ENCODE data around the gene LST1. TPM values are rescaled to one million over a fixed set of nuclear protein-coding genes. Genes with fewer than 3 reads are reported as not detected.

Gene LST1
- total RNA-seq (2022; extraction: Qiagen RNA extraction; ENCODE audit: low read depth), result 0.30 to 0.66 TPM in 2 of 5 replicates, not detected in the others

GRCh38 chr6:31586008-31586407 is at the start of gene LST1:
LST1 (plus strand) TSS chr6:31586277; CDS start chr6:31587300, 1,023 bp downstream.

DNA sequence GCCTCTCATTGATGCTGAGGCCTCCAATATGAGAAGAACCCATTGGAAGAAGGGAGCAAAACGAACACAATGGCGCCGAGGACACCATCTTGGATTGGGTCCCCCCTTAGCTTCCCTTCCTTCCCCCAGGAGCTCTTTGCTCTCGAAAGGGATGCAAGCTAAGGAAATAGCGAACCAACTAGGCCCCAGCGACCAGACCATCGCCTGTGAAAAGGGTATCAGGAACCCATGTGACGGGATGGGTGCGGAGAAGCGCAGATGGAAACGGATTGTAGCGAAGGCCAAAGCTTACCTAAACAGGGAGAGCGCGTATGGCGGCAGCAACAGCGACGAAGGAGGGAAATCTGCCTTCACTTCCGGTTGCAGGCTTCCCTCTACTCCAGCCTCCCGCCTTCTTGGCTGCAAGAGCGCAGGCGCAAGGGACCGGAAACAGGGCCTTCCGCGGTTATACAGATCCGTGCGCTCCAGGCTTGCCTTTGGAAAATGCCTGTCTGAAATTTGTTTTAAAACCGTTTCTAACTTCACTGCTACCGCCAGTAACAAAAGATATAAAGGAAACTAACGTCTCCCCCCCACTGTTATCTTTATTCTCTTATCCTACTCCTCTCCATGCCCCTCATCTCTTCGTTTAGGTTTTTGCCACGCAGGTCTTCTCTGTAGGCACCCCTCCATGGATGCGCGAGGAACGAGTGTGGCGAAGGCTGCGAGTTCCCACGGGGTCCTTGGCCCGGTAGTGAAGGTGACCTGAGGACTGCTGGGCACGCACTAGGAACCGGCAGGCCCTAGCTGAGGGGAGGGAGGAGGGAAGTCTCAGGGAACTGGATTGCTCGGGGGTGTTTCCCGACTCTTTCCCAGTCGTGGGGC is 44.2 kb upstream of the LST1 start, which contains the start of gene DDX39B:
Gene DDX39B (minus strand): TSS at position 346 of the 864 bp plus-strand sequence. CDS start 1,471 bp downstream, outside the sequence.

GRCh38 chr6:31546339-31546957 is 39.6 kb upstream of the LST1 start, which contains the start of gene ATP6V1G2:
ATP6V1G2 (minus strand) TSS chr6:31546608; CDS start chr6:31546559, 49 bp downstream.

GRCh38 chr6:31546958-31547726 is 38.9 kb upstream of the LST1 start, which contains the start of gene NFKBIL1:
NFKBIL1 (plus strand) TSS chr6:31547608; CDS start chr6:31547695, 87 bp downstream.

GRCh38 chr6:31572041-31572911 is 13.8 kb upstream of the LST1 start, which contains the start of gene LTA:
LTA (plus strand) TSS chr6:31572289; CDS start chr6:31572743, 454 bp downstream.

GRCh38 chr6:31575335-31575901 is 10.7 kb upstream of the LST1 start, which contains the start of gene TNF:
TNF (plus strand) TSS chr6:31575565; CDS start chr6:31575742, 177 bp downstream.

DNA sequence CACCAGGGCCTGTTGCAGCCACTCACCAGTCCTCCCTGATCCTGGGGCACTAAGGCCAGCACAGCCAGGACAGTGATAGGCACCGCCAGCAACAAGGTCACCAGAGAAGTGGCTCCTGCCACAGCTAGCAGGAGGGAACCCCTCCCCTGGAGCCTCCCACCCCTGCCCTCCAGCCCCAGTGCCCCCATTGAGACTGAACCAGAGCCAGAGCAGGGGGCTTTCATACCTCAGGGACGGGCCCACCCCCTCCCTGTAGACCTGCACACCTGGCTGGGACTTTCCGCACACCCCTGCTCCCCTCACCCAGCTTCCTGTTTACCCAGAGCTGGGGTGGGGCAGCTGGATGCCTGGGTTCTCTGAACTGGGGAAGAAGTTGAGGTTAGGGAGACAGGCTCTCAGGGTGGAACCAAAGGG is 3.8 kb upstream of the LST1 start, which contains the start of gene LTB:
Gene LTB (minus strand): TSS at position 195 of the 414 bp plus-strand sequence. CDS start 7 bp downstream, at position 188.

DNA sequence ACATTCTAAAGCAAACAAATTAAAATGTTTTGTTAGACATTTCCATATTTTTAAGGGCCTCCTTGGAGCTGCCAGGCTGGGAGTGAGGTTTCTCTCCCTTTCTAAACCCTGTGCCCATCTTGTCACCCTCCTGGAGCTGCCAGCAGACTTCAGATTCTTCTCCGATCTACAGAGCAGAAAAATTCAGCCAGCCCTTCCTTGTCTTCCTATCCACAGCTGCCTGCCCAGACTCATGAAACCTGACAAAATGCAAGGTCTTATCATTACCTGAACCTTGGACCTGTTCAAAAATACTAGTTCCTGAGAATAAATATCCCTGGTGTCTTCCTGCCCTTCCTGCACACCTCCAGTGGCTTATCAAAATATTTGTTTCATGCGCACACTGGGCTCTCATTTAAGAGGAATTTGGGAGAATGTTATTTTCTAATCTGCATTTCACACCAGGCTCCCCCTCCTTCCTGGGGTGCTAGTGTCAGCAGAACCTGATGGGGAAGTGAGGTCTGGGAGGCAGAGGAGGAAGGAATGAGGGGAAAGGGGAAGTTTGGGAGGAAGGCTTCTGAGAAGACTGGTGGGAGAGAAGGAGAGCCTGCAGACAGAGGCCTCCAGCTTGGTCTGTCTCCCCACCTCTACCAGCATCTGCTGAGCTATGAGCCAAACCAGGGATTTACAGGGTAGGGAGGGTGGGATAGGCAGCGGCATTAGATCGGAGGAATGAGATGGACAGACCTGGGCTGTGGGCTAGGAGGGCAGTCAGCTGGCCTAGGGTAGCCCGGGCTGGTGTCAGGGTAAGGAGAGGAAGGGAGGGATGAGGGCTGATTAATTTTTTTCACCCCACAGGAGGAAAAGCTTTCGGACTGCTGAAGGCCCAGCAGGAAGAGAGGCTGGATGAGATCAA is 28.9 kb downstream of the LST1 start, which contains the start of gene AIF1:
Gene AIF1 (plus strand): TSS at position 551 of the 895 bp plus-strand sequence. CDS start 96 bp downstream, at position 647.

DNA sequence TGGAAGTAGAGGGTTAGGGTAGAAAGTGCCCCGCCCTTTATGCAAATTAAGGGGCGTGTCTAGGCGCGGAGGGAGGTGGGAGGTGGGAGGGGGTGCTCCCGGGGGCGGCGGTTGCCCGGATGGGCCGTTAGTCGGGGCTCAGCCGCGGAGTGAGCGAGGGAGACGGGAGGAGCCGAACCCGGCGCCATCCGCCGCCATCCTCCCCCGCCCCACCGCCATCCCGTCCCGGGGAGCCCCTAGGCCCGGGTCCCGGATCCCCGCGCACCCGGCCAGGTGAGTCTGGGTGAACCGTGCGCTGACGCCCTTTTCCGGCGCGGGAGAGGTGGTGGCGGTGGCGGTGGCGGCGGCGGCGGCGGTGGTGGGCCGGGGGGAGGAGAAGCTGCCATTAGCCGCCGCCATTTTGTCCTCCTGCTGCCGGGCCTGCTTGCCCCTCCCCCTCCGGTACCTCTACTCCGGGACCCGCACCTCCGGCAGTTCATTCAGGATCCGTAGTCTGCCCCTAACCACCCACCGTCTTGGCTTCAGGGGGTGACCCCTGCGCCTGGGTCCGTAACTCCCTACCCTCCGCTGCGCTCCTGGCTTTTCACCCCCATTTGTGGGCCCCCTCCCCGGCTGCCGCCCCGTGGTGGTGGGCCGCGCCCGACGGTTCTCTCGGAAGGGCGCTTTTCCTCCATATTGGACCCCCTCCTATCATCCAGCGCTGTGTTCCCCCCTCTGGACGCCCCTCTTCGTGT is 34.7 kb downstream of the LST1 start, which contains the start of gene PRRC2A:
Gene PRRC2A (plus strand): TSS at position 130 of the 734 bp plus-strand sequence. CDS start 2,075 bp downstream, outside the sequence.

Other genes starting within 250 kb of the LST1 start
- gene HLA-B, start 229.1 kb upstream of the LST1 start, total RNA-seq (2022; extraction: Qiagen RNA extraction; ENCODE audit: low read depth), result 19.9 to 38.0 TPM (median 25.5 TPM) in 5 replicates
- gene MICA, start 182.7 kb upstream of the LST1 start, total RNA-seq (2022; extraction: Qiagen RNA extraction; ENCODE audit: low read depth), result 28.4 to 32.1 TPM (median 31.4 TPM) in 5 replicates
- gene MICB, start 88.1 kb upstream of the LST1 start, total RNA-seq (2022; extraction: Qiagen RNA extraction; ENCODE audit: low read depth), result 6.2 to 8.4 TPM (median 7.1 TPM) in 5 replicates
- not detected in 5 replicates for gene MCCD1, start 57.3 kb upstream of the LST1 start, total RNA-seq (2022; extraction: Qiagen RNA extraction; ENCODE audit: low read depth)
- 324 to 377 TPM (median 358 TPM) in 5 replicates for gene DDX39B, start 44.3 kb upstream of the LST1 start, total RNA-seq (2022; extraction: Qiagen RNA extraction; ENCODE audit: low read depth)
- 0.55 to 1.2 TPM (median 0.83 TPM) in 5 replicates for gene ATP6V1G2, start 39.7 kb upstream of the LST1 start, total RNA-seq (2022; extraction: Qiagen RNA extraction; ENCODE audit: low read depth)
- 10.4 to 11.2 TPM (median 11.1 TPM) in 5 replicates for gene NFKBIL1, start 38.7 kb upstream of the LST1 start, total RNA-seq (2022; extraction: Qiagen RNA extraction; ENCODE audit: low read depth)
- gene LTA, start 14.0 kb upstream of the LST1 start, total RNA-seq (2022; extraction: Qiagen RNA extraction; ENCODE audit: low read depth), result 0.17 to 0.34 TPM in 2 of 5 replicates, not detected in the others
- gene TNF, start 10.7 kb upstream of the LST1 start, total RNA-seq (2022; extraction: Qiagen RNA extraction; ENCODE audit: low read depth), result 0.16 TPM in 1 of 5 replicates, not detected in the others
- gene LTB, start 3.9 kb upstream of the LST1 start, total RNA-seq (2022; extraction: Qiagen RNA extraction; ENCODE audit: low read depth), result 0.21 to 0.65 TPM (median 0.29 TPM) in 4 of 5 replicates, not detected in the other
- not detected in 5 replicates for gene NCR3, start 6.7 kb downstream of the LST1 start, total RNA-seq (2022; extraction: Qiagen RNA extraction; ENCODE audit: low read depth)
- not detected in 5 replicates for gene AIF1, start 29.0 kb downstream of the LST1 start, total RNA-seq (2022; extraction: Qiagen RNA extraction; ENCODE audit: low read depth)
- 66.6 to 89.8 TPM (median 85.0 TPM) in 5 replicates for gene PRRC2A, start 34.4 kb downstream of the LST1 start, total RNA-seq (2022; extraction: Qiagen RNA extraction; ENCODE audit: low read depth)
- gene BAG6, start 66.4 kb downstream of the LST1 start, total RNA-seq (2022; extraction: Qiagen RNA extraction; ENCODE audit: low read depth), result 114 to 149 TPM (median 138 TPM) in 5 replicates
- 2.6 to 4.5 TPM (median 3.1 TPM) in 5 replicates for gene APOM, start 69.6 kb downstream of the LST1 start, total RNA-seq (2022; extraction: Qiagen RNA extraction; ENCODE audit: low read depth)
- 10.6 to 12.7 TPM (median 12.1 TPM) in 5 replicates for gene C6orf47, start 74.5 kb downstream of the LST1 start, total RNA-seq (2022; extraction: Qiagen RNA extraction; ENCODE audit: low read depth)
- 8.2 to 10.4 TPM (median 9.7 TPM) in 5 replicates for gene GPANK1, start 78.7 kb downstream of the LST1 start, total RNA-seq (2022; extraction: Qiagen RNA extraction; ENCODE audit: low read depth)
- 167 to 186 TPM (median 177 TPM) in 5 replicates for gene CSNK2B, start 79.8 kb downstream of the LST1 start, total RNA-seq (2022; extraction: Qiagen RNA extraction; ENCODE audit: low read depth)
- gene LY6G5B, start 83.7 kb downstream of the LST1 start, total RNA-seq (2022; extraction: Qiagen RNA extraction; ENCODE audit: low read depth), result 3.6 to 5.4 TPM (median 4.3 TPM) in 5 replicates
- gene LY6G5C, start 94.8 kb downstream of the LST1 start, total RNA-seq (2022; extraction: Qiagen RNA extraction; ENCODE audit: low read depth), result 1.3 to 2.5 TPM (median 1.7 TPM) in 5 replicates
- gene ABHD16A, start 117.0 kb downstream of the LST1 start, total RNA-seq (2022; extraction: Qiagen RNA extraction; ENCODE audit: low read depth), result 12.8 to 19.4 TPM (median 18.7 TPM) in 5 replicates
- gene LY6G6F, start 120.6 kb downstream of the LST1 start, total RNA-seq (2022; extraction: Qiagen RNA extraction; ENCODE audit: low read depth), result not detected in 5 replicates
- gene LY6G6D, start 129.1 kb downstream of the LST1 start, total RNA-seq (2022; extraction: Qiagen RNA extraction; ENCODE audit: low read depth), result not detected in 5 replicates
- gene LY6G6C, start 135.5 kb downstream of the LST1 start, total RNA-seq (2022; extraction: Qiagen RNA extraction; ENCODE audit: low read depth), result 0.14 TPM in 1 of 5 replicates, not detected in the others
- not detected in 5 replicates for gene MPIG6B, start 137.1 kb downstream of the LST1 start, total RNA-seq (2022; extraction: Qiagen RNA extraction; ENCODE audit: low read depth)
- 26.8 to 31.8 TPM (median 27.9 TPM) in 5 replicates for gene DDAH2, start 143.0 kb downstream of the LST1 start, total RNA-seq (2022; extraction: Qiagen RNA extraction; ENCODE audit: low read depth)
- 486 to 498 TPM (median 493 TPM) in 5 replicates for gene CLIC1, start 150.3 kb downstream of the LST1 start, total RNA-seq (2022; extraction: Qiagen RNA extraction; ENCODE audit: low read depth)
- gene MSH5, start 153.7 kb downstream of the LST1 start, total RNA-seq (2022; extraction: Qiagen RNA extraction; ENCODE audit: low read depth), result 10.5 to 13.8 TPM (median 12.5 TPM) in 5 replicates
- gene SAPCD1, start 176.4 kb downstream of the LST1 start, total RNA-seq (2022; extraction: Qiagen RNA extraction; ENCODE audit: low read depth), result 1.6 to 3.9 TPM (median 3.7 TPM) in 5 replicates
- 1.2 to 2.0 TPM (median 1.5 TPM) in 5 replicates for gene VWA7, start 191.1 kb downstream of the LST1 start, total RNA-seq (2022; extraction: Qiagen RNA extraction; ENCODE audit: low read depth)
- 47.4 to 59.1 TPM (median 53.3 TPM) in 5 replicates for gene VARS1, start 209.5 kb downstream of the LST1 start, total RNA-seq (2022; extraction: Qiagen RNA extraction; ENCODE audit: low read depth)
- 52.2 to 66.7 TPM (median 61.9 TPM) in 5 replicates for gene LSM2, start 220.7 kb downstream of the LST1 start, total RNA-seq (2022; extraction: Qiagen RNA extraction; ENCODE audit: low read depth)
- 0.82 to 1.5 TPM (median 1.3 TPM) in 5 replicates for gene HSPA1L, start 229.0 kb downstream of the LST1 start, total RNA-seq (2022; extraction: Qiagen RNA extraction; ENCODE audit: low read depth)
- gene HSPA1A, start 229.3 kb downstream of the LST1 start, total RNA-seq (2022; extraction: Qiagen RNA extraction; ENCODE audit: low read depth), result 148 to 264 TPM (median 205 TPM) in 5 replicates
- gene HSPA1B, start 241.5 kb downstream of the LST1 start, total RNA-seq (2022; extraction: Qiagen RNA extraction; ENCODE audit: low read depth), result 116 to 191 TPM (median 162 TPM) in 5 replicates